SK-N-MC (cell line): ENCODE results near the gene SKP1.

ENCODE experiments used
- EZH2 ChIP-seq: fragments of 200-600 bp; sonication (generic); IDR thresholded peaks from one replicate; pipeline ENCODE4 v1.6.1; 2017; ENCODE audit warnings: antibody characterized with exemption
- POLR2AphosphoS5 ChIP-seq: IDR thresholded peaks from 2 replicates; pipeline ENCODE4 v1.6.1; 2012; ENCODE audit warnings: mild to moderate bottlenecking, low read depth, low read length, borderline replicate concordance

- TF ChIP-seq POLR2AphosphoS5, result no peak
- no peak for TF ChIP-seq EZH2
These were observed 33.3 kb downstream of the SKP1 start for GRCh38 chr5:134143431-134143830.
